ENCODE measurements around the gene NFE2.

GRCh38 chr12:54300732-54301427 lies at the start of gene NFE2:
- TF ChIP-seq, protein P1, sequence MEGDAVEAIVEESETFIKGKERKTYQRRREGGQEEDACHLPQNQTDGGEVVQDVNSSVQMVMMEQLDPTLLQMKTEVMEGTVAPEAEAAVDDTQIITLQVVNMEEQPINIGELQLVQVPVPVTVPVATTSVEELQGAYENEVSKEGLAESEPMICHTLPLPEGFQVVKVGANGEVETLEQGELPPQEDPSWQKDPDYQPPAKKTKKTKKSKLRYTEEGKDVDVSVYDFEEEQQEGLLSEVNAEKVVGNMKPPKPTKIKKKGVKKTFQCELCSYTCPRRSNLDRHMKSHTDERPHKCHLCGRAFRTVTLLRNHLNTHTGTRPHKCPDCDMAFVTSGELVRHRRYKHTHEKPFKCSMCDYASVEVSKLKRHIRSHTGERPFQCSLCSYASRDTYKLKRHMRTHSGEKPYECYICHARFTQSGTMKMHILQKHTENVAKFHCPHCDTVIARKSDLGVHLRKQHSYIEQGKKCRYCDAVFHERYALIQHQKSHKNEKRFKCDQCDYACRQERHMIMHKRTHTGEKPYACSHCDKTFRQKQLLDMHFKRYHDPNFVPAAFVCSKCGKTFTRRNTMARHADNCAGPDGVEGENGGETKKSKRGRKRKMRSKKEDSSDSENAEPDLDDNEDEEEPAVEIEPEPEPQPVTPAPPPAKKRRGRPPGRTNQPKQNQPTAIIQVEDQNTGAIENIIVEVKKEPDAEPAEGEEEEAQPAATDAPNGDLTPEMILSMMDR (IDR thresholded peaks at IDR 0.05): no peak; the same call in 1 of the 2 replicates
- no peak for TF ChIP-seq ZFX (IDR thresholded peaks at IDR 0.05; ENCODE audit: borderline replicate concordance)
